SK-N-SH (cell line): ENCODE data around the gene RANBP2. TPM values are rescaled to one million over a fixed set of nuclear protein-coding genes. Genes with fewer than 3 reads are reported as not detected.

Experiments used
- GABPA ChIP-seq: IDR thresholded peaks from 2 replicates; pipeline ENCODE4 v1.4.0; 2012; ENCODE audit warnings: low read depth, mild to moderate bottlenecking
- TAF1 ChIP-seq: IDR thresholded peaks from 2 replicates; pipeline ENCODE4 v1.6.1; 2012; ENCODE audit warnings: low read depth, mild to moderate bottlenecking, low read length, moderate library complexity, borderline replicate concordance
- ZBTB33 ChIP-seq: IDR thresholded peaks from 2 replicates; pipeline ENCODE4 v1.4.0; 2012; ENCODE audit warnings: low read depth, borderline replicate concordance
- polyA plus RNA-seq, 3 experiments: library from polyadenylated mRNA; depleted of rRNA; stranded (reverse); fragments of >200 nt; gene quantifications; 2 replicates each; pipeline ENCODE4 v1.2.3, GENCODE V29; 2012
- small RNA-seq, 7 experiments: library from RNA; depleted of rRNA; stranded (forward); fragments of <200 nt; gene quantifications; one replicate each; pipeline ENCODE3, GENCODE V24; 2012

Gene RANBP2
- polyA plus RNA-seq, 1 of the 3 experiments (the other 2 are of a cell fraction), result 3.6 TPM

GRCh38 chr2:108835040-108835439 lies 115.8 kb downstream of the RANBP2 start (continued):
- TF ChIP-seq ZBTB33, result no peak
- TF ChIP-seq GABPA, result no peak
- TF ChIP-seq TAF1, result no peak
- TF ChIP-seq, all 33 proteins: peak for 0

Small RNA genes lying within 50 kb of the gene (small RNA-seq; reads per million reads assigned to genes)
- gene AC010095.1, result 0 reads per million in 7 experiments

Other genes with a start within 250 kb of the RANBP2 start
- 123 and 131 TPM in 2 replicates for gene LIMS1, start 185.0 kb upstream of the RANBP2 start, polyA plus RNA-seq (2012; rRNA removed)
- gene CCDC138, start 67.3 kb downstream of the RANBP2 start, polyA plus RNA-seq (2012; rRNA removed), result 1.2 and 1.4 TPM in 2 replicates